ENCODE measurements around the gene SNX8. TPM values are rescaled to one million over a fixed set of nuclear protein-coding genes. Genes with fewer than 3 reads are reported as not detected.

SNX8 gene, protein sequence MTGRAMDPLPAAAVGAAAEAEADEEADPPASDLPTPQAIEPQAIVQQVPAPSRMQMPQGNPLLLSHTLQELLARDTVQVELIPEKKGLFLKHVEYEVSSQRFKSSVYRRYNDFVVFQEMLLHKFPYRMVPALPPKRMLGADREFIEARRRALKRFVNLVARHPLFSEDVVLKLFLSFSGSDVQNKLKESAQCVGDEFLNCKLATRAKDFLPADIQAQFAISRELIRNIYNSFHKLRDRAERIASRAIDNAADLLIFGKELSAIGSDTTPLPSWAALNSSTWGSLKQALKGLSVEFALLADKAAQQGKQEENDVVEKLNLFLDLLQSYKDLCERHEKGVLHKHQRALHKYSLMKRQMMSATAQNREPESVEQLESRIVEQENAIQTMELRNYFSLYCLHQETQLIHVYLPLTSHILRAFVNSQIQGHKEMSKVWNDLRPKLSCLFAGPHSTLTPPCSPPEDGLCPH
- 61.0 to 101 TPM (median 87.3 TPM) in 5 replicates for total RNA-seq (2022; extraction: Qiagen RNA extraction; ENCODE audit: low read depth)

DNA sequence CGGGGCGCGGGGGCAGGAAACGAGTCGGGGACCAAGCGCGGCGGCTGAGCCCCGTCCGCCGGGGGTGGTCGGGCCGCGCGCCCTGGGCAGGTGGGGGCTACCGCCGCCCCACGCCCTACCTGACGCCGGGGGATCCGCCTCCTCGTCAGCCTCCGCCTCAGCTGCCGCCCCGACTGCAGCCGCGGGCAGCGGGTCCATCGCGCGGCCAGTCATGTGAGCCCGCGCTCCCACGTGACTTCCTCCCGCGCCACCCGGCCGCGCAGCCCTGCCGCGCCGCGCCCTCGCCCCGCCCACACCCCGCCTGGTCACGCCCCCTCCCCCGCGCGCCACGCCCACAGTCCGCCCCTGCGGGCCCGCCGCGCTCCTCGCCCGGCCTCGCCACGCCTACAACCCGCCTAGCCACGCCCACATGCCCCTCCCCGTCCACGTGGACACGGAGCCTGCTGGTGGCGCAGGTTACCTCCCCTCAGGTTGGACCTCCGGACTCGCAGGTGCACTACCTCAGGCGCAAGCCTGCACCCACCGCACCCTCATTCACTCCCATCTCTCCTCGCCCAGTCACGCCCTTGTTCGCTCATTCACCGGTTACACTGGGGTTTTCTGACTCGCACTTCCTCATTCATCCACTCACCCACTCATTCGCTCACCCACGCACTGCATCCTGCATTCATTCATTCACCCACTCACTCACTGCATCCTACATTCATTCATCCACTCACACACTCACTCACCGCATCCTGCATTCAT lies at the start of gene SNX8:
SNX8 (minus strand) TSS at position 233 of the 747 bp plus-strand sequence; CDS start at position 213, 20 bp downstream.

DNA sequence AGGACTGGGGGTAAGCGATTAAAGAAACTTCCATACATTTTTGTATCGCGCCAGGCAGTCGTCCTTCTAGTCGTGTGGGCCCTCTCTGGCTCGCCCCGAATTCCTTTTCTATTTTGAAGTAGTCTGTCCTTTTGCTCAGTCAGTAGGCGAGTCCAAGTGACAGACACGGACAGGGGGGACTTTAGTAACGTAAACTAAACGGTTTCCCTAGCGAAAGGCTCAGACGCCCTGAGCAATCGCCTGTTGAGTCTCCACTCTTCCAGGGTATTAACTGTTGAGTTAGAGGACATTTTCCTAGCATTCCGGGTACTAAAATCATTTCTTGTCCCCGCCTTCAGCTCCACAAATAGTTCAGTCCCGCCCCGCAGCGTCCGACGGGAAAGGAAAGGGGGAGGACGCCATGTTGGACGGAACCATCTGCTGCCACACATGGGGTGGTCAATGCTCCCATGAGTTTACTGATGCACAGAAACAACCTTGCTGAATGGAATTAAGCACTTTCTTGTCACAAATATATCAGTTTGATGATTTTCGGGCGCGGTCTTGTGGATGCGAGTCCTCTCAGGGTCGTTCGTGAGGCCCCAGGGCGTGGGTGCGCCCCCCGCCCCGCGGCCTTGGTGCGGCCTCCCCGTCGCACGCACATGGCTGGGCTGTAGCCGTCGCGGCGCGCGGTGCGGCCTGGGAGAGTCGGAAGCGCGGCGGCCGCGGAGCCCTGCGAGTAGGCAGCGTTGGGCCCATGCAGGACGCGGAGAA lies 40.1 kb upstream of the SNX8 start, which contains the start of gene EIF3B:
EIF3B (plus strand) TSS at position 642 of the 753 bp plus-strand sequence; CDS start at position 737, 95 bp downstream.

GRCh38 chr7:2241580-2242540 lies 72.4 kb downstream of the SNX8 start, which contains the start of the genes MRM2 and NUDT1:
Gene MRM2 (minus strand): TSS chr7:2242205. CDS start chr7:2242169, 36 bp downstream.
Gene NUDT1 (plus strand): TSS chr7:2242226. CDS start chr7:2244575, 2,349 bp downstream.

GRCh38 chr7:2232766-2233520 lies 81.3 kb downstream of the SNX8 start, which contains the start of gene MAD1L1:
Gene MAD1L1 (minus strand): TSS chr7:2232945. CDS start chr7:2230133, 2,812 bp downstream.

Other genes with a start within 250 kb of the SNX8 start
- 10.4 to 27.2 TPM (median 24.0 TPM) in 5 replicates for gene MAD1L1, start 81.5 kb downstream of the SNX8 start, total RNA-seq (2022; extraction: Qiagen RNA extraction; ENCODE audit: low read depth)
- 48.3 to 61.1 TPM (median 52.8 TPM) in 5 replicates for gene MRM2, start 72.2 kb downstream of the SNX8 start, total RNA-seq (2022; extraction: Qiagen RNA extraction; ENCODE audit: low read depth)
- gene NUDT1, start 72.2 kb downstream of the SNX8 start, total RNA-seq (2022; extraction: Qiagen RNA extraction; ENCODE audit: low read depth), result 88.1 to 116 TPM (median 105 TPM) in 5 replicates
- 223 to 260 TPM (median 250 TPM) in 5 replicates for gene EIF3B, start 40.4 kb upstream of the SNX8 start, total RNA-seq (2022; extraction: Qiagen RNA extraction; ENCODE audit: low read depth)
- 6.2 to 15.7 TPM (median 13.9 TPM) in 5 replicates for gene CHST12, start 89.2 kb upstream of the SNX8 start, total RNA-seq (2022; extraction: Qiagen RNA extraction; ENCODE audit: low read depth)
- gene GRIFIN, start 162.0 kb upstream of the SNX8 start, total RNA-seq (2022; extraction: Qiagen RNA extraction; ENCODE audit: low read depth), result not detected in 5 replicates
- gene LFNG, start 205.3 kb upstream of the SNX8 start, total RNA-seq (2022; extraction: Qiagen RNA extraction; ENCODE audit: low read depth), result 7.5 to 20.1 TPM (median 17.2 TPM) in 5 replicates
- 14.2 to 41.5 TPM (median 36.1 TPM) in 5 replicates for gene BRAT1, start 241.1 kb upstream of the SNX8 start, total RNA-seq (2022; extraction: Qiagen RNA extraction; ENCODE audit: low read depth)
- gene IQCE, start 244.5 kb upstream of the SNX8 start, total RNA-seq (2022; extraction: Qiagen RNA extraction; ENCODE audit: low read depth), result 7.6 to 14.0 TPM (median 13.9 TPM) in 5 replicates

Data from A549 treated with ZK216348 at 1 μM for 4 hours (cell line).